Ishikawa (cell line): ENCODE measurements around the gene XIRP2.

Source experiments
- CEBPB ChIP-seq: IDR thresholded peaks from 2 replicates; pipeline ENCODE4 v1.6.1; 2012
- CREB1 ChIP-seq: IDR thresholded peaks from 2 replicates; pipeline ENCODE4 v1.6.1; 2012; ENCODE audit warnings: low read depth
- EGR1 ChIP-seq: IDR thresholded peaks from 2 replicates; pipeline ENCODE4 v1.6.1; 2012
- EP300 ChIP-seq: IDR thresholded peaks from 2 replicates; pipeline ENCODE4 v1.6.1; 2012; ENCODE audit warnings: borderline replicate concordance
- FOXM1 ChIP-seq: IDR thresholded peaks from 2 replicates; pipeline ENCODE4 v1.6.1; 2012; ENCODE audit warnings: low read depth, borderline replicate concordance
- NFIC ChIP-seq: IDR thresholded peaks from 2 replicates; pipeline ENCODE4 v1.6.1; 2012
- RAD21 ChIP-seq: IDR thresholded peaks from 2 replicates; pipeline ENCODE4 v1.6.1; 2012; ENCODE audit warnings: low read depth
- TAF1 ChIP-seq: IDR thresholded peaks from 2 replicates; pipeline ENCODE4 v1.6.1; 2012; ENCODE audit warnings: low read depth, mild to moderate bottlenecking
- TCF12 ChIP-seq: IDR thresholded peaks from 2 replicates; pipeline ENCODE4 v1.6.1; 2012; ENCODE audit warnings: low read depth
- TEAD4 ChIP-seq: IDR thresholded peaks from 2 replicates; pipeline ENCODE4 v1.6.1; 2012
- USF1 ChIP-seq: IDR thresholded peaks from 2 replicates; pipeline ENCODE4 v1.6.1; 2012
- YY1 ChIP-seq: IDR thresholded peaks from 2 replicates; pipeline ENCODE4 v1.6.1; 2012; ENCODE audit warnings: low read depth
- TF ChIP-seq, protein P1 (sequence below): IDR thresholded peaks from 2 replicates; pipeline ENCODE4 v1.6.1; 2012
- TF ChIP-seq, protein P2 (sequence below): IDR thresholded peaks from 2 replicates; pipeline ENCODE4 v1.6.1; 2012; ENCODE audit warnings: low read depth, mild to moderate bottlenecking

- TF ChIP-seq, protein P1, sequence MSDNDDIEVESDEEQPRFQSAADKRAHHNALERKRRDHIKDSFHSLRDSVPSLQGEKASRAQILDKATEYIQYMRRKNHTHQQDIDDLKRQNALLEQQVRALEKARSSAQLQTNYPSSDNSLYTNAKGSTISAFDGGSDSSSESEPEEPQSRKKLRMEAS = no peak
- TF ChIP-seq EGR1 (no peak), CEBPB (no peak), FOXM1 (no peak), TEAD4 (no peak), TCF12 (no peak), CREB1 (no peak), RAD21 (no peak), YY1 (no peak), EP300 (no peak), TAF1 (no peak), USF1 (no peak), NFIC (no peak)
- TF ChIP-seq, protein P2, sequence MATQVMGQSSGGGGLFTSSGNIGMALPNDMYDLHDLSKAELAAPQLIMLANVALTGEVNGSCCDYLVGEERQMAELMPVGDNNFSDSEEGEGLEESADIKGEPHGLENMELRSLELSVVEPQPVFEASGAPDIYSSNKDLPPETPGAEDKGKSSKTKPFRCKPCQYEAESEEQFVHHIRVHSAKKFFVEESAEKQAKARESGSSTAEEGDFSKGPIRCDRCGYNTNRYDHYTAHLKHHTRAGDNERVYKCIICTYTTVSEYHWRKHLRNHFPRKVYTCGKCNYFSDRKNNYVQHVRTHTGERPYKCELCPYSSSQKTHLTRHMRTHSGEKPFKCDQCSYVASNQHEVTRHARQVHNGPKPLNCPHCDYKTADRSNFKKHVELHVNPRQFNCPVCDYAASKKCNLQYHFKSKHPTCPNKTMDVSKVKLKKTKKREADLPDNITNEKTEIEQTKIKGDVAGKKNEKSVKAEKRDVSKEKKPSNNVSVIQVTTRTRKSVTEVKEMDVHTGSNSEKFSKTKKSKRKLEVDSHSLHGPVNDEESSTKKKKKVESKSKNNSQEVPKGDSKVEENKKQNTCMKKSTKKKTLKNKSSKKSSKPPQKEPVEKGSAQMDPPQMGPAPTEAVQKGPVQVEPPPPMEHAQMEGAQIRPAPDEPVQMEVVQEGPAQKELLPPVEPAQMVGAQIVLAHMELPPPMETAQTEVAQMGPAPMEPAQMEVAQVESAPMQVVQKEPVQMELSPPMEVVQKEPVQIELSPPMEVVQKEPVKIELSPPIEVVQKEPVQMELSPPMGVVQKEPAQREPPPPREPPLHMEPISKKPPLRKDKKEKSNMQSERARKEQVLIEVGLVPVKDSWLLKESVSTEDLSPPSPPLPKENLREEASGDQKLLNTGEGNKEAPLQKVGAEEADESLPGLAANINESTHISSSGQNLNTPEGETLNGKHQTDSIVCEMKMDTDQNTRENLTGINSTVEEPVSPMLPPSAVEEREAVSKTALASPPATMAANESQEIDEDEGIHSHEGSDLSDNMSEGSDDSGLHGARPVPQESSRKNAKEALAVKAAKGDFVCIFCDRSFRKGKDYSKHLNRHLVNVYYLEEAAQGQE = no peak
These were observed 293.4 kb downstream of the XIRP2 start for GRCh38 chr2:167181688-167182087.
